Nephron progenitor cell (in vitro differentiated cells): ENCODE results near the gene SMCO1.
A peak's percentile ranks its signal among the peaks of the same experiment; 100 is the strongest.

Source experiments
- DNase-seq: peaks from one replicate; pipeline ENCODE4 v3.0.0; 2021
- H3K27ac Mint-ChIP-seq: 2 replicates; pipeline ENCODE4 v1.8.0; 2021; ENCODE audit warnings: mild to moderate bottlenecking, moderate library complexity, mixed read lengths
- H3K27me3 Mint-ChIP-seq: 2 replicates; pipeline ENCODE4 v1.8.0; 2021; ENCODE audit warnings: mild to moderate bottlenecking, low read depth, mixed read lengths; ENCODE audit not compliant: poor library complexity
- H3K36me3 Mint-ChIP-seq: 2 replicates; pipeline ENCODE4 v1.8.0; 2021; ENCODE audit warnings: low read depth, mixed read lengths
- H3K4me1 Mint-ChIP-seq: 2 replicates; pipeline ENCODE4 v1.8.0; 2021; ENCODE audit warnings: mixed read lengths
- H3K4me3 Mint-ChIP-seq: 2 replicates; pipeline ENCODE4 v1.8.0; 2021; ENCODE audit warnings: mild to moderate bottlenecking, moderate library complexity, mixed read lengths
- H3K9me3 Mint-ChIP-seq: 2 replicates; pipeline ENCODE4 v1.8.0; 2021; ENCODE audit warnings: mild to moderate bottlenecking, moderate library complexity, mixed read lengths
- TF ChIP-seq, protein P1 (sequence below): fragments of 200-600 bp; sonication (generic); IDR thresholded peaks from 2 replicates; pipeline ENCODE4 v1.5.0; 2021; ENCODE audit warnings: antibody characterized with exemption

SMCO1 gene

DNA sequence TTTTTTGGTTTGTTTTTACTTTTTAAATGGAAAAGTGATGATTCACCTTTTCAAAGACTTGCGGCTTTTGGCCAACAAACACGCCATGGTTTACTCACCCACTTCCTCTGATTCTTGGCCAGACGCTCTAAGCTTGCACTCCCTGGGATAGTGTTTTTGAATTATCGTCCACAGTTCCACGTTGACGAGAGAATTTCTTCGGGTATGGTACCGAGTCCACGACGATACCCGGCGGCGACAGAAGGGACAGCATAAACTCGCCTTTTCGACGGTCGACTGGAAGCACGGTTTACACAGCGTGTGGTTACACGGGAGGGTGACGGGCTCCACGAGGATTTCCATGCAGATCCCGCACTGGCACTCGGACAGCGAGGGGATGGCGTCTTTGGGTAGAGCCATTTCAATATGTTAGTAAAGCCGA, 12.4 kb downstream of the SMCO1 start:
- peaks cover 17% of the 10 kb centered on the region for H3K9me3 Mint-ChIP-seq
- peaks cover 3% of the 10 kb centered on the region for H3K27me3 Mint-ChIP-seq
- H3K27ac Mint-ChIP-seq, result peak overlapping the region; percentile 99
- DNase-seq, result peak; percentile 46
- peaks cover 27% of the 10 kb centered on the region for H3K36me3 Mint-ChIP-seq
- peak overlapping the region; percentile 100 for H3K4me3 Mint-ChIP-seq
- TF ChIP-seq, protein P1, sequence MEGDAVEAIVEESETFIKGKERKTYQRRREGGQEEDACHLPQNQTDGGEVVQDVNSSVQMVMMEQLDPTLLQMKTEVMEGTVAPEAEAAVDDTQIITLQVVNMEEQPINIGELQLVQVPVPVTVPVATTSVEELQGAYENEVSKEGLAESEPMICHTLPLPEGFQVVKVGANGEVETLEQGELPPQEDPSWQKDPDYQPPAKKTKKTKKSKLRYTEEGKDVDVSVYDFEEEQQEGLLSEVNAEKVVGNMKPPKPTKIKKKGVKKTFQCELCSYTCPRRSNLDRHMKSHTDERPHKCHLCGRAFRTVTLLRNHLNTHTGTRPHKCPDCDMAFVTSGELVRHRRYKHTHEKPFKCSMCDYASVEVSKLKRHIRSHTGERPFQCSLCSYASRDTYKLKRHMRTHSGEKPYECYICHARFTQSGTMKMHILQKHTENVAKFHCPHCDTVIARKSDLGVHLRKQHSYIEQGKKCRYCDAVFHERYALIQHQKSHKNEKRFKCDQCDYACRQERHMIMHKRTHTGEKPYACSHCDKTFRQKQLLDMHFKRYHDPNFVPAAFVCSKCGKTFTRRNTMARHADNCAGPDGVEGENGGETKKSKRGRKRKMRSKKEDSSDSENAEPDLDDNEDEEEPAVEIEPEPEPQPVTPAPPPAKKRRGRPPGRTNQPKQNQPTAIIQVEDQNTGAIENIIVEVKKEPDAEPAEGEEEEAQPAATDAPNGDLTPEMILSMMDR, result no peak
- peaks cover 28% of the 10 kb centered on the region for H3K4me1 Mint-ChIP-seq

DNA sequence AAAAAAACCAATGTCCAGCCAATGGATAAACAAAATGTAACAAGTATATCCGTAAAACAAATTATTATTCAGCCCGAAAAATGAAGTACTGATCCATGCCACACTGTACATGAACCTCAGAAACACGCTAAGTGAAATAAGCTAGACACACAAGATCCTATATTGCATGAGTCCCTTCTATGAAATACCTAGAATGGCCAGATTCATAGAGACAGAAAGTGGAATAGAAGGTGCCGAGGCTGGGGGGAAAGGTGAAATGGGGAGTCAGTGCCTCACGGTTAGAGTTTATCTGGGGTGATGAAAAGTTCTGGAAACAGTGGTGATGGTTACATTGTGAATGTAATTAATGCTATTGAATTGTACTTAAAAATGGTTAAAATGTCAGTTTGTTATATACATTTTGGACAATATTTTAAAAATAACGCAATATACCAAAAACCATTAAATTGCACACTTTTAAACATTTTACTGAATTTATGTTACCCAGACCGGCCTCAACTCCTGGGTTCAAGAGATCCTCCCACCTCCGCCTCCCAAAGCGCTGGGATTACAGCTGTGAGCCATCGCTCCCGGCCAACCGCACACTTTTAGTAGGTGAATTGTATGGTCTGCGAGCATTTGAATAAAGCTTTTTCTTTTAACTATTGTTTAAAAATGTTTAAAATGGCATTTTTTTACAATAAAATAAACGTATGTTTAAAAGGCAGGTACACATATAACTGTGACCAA, 13.7 kb downstream of the SMCO1 start:
- DNase-seq, result peak; percentile 18
- Mint-ChIP-seq H3K36me3 (peaks cover 39% of the 10 kb centered on the region), H3K4me1 (peaks cover 28% of the 10 kb centered on the region), H3K4me3 (peak overlapping the region; percentile 100), H3K9me3 (peaks cover 12% of the 10 kb centered on the region), H3K27ac (no peak overlapping the region), H3K27me3 (peaks cover 3% of the 10 kb centered on the region)
- TF ChIP-seq, protein P1, result no peak

DNA sequence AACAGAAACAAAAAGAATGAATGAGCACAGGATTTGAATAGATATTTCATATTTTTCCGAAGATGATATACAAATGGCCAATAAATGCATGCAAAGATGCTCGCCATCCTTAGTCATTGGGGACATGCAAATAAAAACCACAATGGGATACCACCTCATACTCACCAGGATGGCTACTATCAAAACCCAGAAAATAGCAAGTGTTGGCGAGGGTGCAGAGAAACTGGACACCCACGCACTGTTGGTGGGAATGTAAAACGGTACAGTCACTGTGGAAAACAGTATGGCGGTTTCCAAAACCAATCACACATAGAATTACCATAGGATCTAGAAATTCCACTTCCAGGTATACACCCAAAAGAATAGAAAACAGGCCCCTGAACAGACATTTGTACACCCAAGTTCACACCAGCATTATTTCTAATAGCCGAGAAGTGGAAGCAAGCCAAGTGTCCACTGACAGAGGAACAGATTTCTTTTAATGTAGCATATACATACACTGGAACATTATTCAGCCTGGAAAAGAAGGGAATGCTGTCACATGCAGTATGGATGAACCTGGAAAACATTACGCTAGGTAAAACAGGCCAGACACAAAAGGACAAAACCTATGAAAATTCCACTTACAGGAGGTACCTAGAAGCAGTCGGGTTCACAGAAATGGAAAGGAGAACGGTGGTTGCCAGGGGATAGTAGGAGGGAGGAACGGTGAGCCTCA, 15.2 kb downstream of the SMCO1 start:
- peaks cover 54% of the 10 kb centered on the region for H3K36me3 Mint-ChIP-seq
- peaks cover 28% of the 10 kb centered on the region for H3K4me1 Mint-ChIP-seq
- peaks cover 9% of the 10 kb centered on the region for H3K9me3 Mint-ChIP-seq
- peak overlapping the region; percentile 100 for H3K4me3 Mint-ChIP-seq
- peak overlapping the region; percentile 96 for H3K27ac Mint-ChIP-seq
- TF ChIP-seq, protein P1, result no peak
- H3K27me3 Mint-ChIP-seq, result no peaks in the 10 kb centered on the region
- no peak for DNase-seq

DNA sequence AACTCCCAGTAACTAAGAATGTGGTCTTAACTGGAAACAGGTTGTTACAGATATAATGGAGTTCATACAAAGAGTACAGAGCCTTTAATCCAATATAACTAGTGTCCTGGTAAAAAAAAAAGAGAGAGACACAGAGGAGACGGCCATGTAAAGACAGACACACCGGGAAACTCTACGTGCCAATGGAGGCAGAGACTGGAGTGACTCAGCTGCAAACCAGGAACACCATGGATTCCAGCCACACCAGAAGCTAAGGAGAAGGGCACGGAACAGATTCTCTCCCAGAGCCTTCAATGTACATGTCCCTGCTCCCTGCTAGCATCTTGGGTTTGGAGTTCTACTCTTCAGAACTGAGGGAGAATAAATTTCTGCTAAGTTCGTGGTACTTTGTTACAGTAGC, 16.1 kb downstream of the SMCO1 start:
- TF ChIP-seq, protein P1, result no peak
- no peak for DNase-seq
- peaks cover 61% of the 10 kb centered on the region for H3K36me3 Mint-ChIP-seq
- peaks cover 28% of the 10 kb centered on the region for H3K4me1 Mint-ChIP-seq
- peak overlapping the region; percentile 100 for H3K4me3 Mint-ChIP-seq
- peaks cover 12% of the 10 kb centered on the region for H3K9me3 Mint-ChIP-seq
- H3K27me3 Mint-ChIP-seq, result no peaks in the 10 kb centered on the region
- H3K27ac Mint-ChIP-seq, result no peak overlapping the region

DNA sequence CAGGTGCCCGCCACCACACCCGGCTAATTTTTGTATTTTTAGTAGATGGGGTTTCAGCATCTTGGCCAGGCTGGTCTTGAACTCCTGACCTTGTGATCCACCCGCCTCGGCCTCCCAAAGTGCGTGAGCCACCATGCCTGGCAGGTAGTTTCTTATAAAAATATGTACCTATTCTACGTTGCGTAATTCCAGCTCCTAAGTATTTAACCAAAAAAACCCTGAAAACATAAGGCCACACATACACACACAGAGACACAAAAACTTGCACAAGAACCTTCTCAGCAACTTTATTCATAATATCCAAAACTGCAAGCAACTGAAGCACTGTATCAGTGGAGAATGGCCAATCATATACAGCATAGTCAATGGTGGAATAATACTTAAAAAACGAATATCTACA, 16.8 kb downstream of the SMCO1 start:
- Mint-ChIP-seq H3K36me3 (peaks cover 67% of the 10 kb centered on the region), H3K9me3 (peaks cover 13% of the 10 kb centered on the region), H3K27me3 (no peaks in the 10 kb centered on the region), H3K4me1 (peaks cover 28% of the 10 kb centered on the region), H3K4me3 (no peak overlapping the region), H3K27ac (no peak overlapping the region)
- TF ChIP-seq, protein P1, result no peak
- no peak for DNase-seq
